Measurements from ENCODE around the gene KMT2B. TPM values are rescaled to one million over a fixed set of nuclear protein-coding genes. Genes with fewer than 3 reads are reported as not detected.

The KMT2B gene
- total and polyA plus RNA-seq, 4 donors, result 21.7 to 41.0 (median 27.5) TPM

GRCh38 chr19:35740108-35740422 lies 22.3 kb downstream of the KMT2B start:
- H3K9me3 ChIP-seq (ENCODE audit: control insufficient read depth in 4 of 4, insufficient read depth in 3 of 4, low read length in 3 of 4), result no peaks in the 10 kb centered on the region
- peaks cover 0 to 22% (median 4%) of the 10 kb centered on the region in 5 donors for H3K4me1 ChIP-seq (ENCODE audit: control insufficient read depth in 5 of 5, insufficient read depth in 5 of 5, low read length in 5 of 5)
- no peaks in the 10 kb centered on the region for H3K27me3 ChIP-seq (ENCODE audit: control insufficient read depth in 3 of 3, insufficient read depth in 3 of 3, low read length in 2 of 3)
- H3K4me3 ChIP-seq, result peak overlapping the region; percentile 56
- TF ChIP-seq CTCF (IDR thresholded peaks at IDR 0.05; ENCODE audit: control extremely low read depth, extremely low read depth), result no peak
- peaks cover 3 to 32% (median 15%) of the 10 kb centered on the region in 4 donors for H3K36me3 ChIP-seq (ENCODE audit: control insufficient read depth in 4 of 4, insufficient read depth in 4 of 4, low read length in 4 of 4)
- no peak for DNase-seq
- peak overlapping the region; percentile 34 to 81 for H3K27ac ChIP-seq (ENCODE audit: low read depth in 1 of 2, low read length in 1 of 2)
- ATAC-seq (ENCODE audit: insufficient read depth, low FRiP score), result no peak
- H3K9ac ChIP-seq (ENCODE audit: insufficient read depth in 1 of 2, low read length in 2 of 2), result peak overlapping the region in 1 of 2 donors; percentile 38
- WGBS, 2 donors, result 5 to 6% methylated on average over 16 of the region's 16 CpGs

GRCh38 chr19:35740423-35741202 lies 22.8 kb downstream of the KMT2B start:
- peaks cover 3 to 28% (median 15%) of the 10 kb centered on the region in 4 donors for H3K36me3 ChIP-seq (ENCODE audit: control insufficient read depth in 4 of 4, insufficient read depth in 4 of 4, low read length in 4 of 4)
- H3K9ac ChIP-seq (ENCODE audit: insufficient read depth in 1 of 2, low read length in 2 of 2), result peak overlapping the region in 1 of 2 donors; percentile 38
- peak overlapping the region; percentile 74 to 94 for H3K27ac ChIP-seq (ENCODE audit: low read depth in 1 of 2, low read length in 1 of 2)
- H3K4me1 ChIP-seq (ENCODE audit: control insufficient read depth in 5 of 5, insufficient read depth in 5 of 5, low read length in 5 of 5), result peaks cover 0 to 22% (median 4%) of the 10 kb centered on the region in 5 donors
- TF ChIP-seq CTCF (IDR thresholded peaks at IDR 0.05; ENCODE audit: control extremely low read depth, extremely low read depth), result no peak
- no peaks in the 10 kb centered on the region for H3K9me3 ChIP-seq (ENCODE audit: control insufficient read depth in 4 of 4, insufficient read depth in 3 of 4, low read length in 3 of 4)
- ATAC-seq (ENCODE audit: insufficient read depth, low FRiP score), result peak; percentile 91
- 0 to 1% methylated on average over 54 to 63 of the region's 63 CpGs for WGBS, 2 donors
- no peaks in the 10 kb centered on the region for H3K27me3 ChIP-seq (ENCODE audit: control insufficient read depth in 3 of 3, insufficient read depth in 3 of 3, low read length in 2 of 3)
- peak overlapping the region; percentile 56 for H3K4me3 ChIP-seq
- DNase-seq, result peak; percentile 98 to 99 (median 99)

- H3K9ac ChIP-seq (ENCODE audit: insufficient read depth in 1 of 2, low read length in 2 of 2), result peak overlapping the region in 1 of 2 donors; percentile 23
- no peaks in the 10 kb centered on the region for H3K9me3 ChIP-seq (ENCODE audit: control insufficient read depth in 4 of 4, insufficient read depth in 3 of 4, low read length in 3 of 4)
- WGBS, 2 donors, result 1 to 7% methylated on average over 12 of the region's 12 CpGs
- ATAC-seq (ENCODE audit: insufficient read depth, low FRiP score), result no peak
- peaks cover 3 to 28% (median 14%) of the 10 kb centered on the region in 4 donors for H3K36me3 ChIP-seq (ENCODE audit: control insufficient read depth in 4 of 4, insufficient read depth in 4 of 4, low read length in 4 of 4)
- peak overlapping the region; percentile 74 to 94 for H3K27ac ChIP-seq (ENCODE audit: low read depth in 1 of 2, low read length in 1 of 2)
- H3K27me3 ChIP-seq (ENCODE audit: control insufficient read depth in 3 of 3, insufficient read depth in 3 of 3, low read length in 2 of 3), result no peaks in the 10 kb centered on the region
- no peak for DNase-seq
- peaks cover 0 to 27% (median 5%) of the 10 kb centered on the region in 5 donors for H3K4me1 ChIP-seq (ENCODE audit: control insufficient read depth in 5 of 5, insufficient read depth in 5 of 5, low read length in 5 of 5)
- TF ChIP-seq CTCF (IDR thresholded peaks at IDR 0.05; ENCODE audit: control extremely low read depth, extremely low read depth), result no peak
- no peak overlapping the region for H3K4me3 ChIP-seq
Observed at GRCh38 chr19:35741203-35741515, 23.4 kb downstream of the KMT2B start.
